ENCODE results near the gene TNIP1. TPM values are rescaled to one million over a fixed set of nuclear protein-coding genes. Genes with fewer than 3 reads are reported as not detected.
A peak's percentile ranks its signal among the peaks of the same experiment; 100 is the strongest.

The TNIP1 gene
- total RNA-seq, 1 experiment from 2014 or later, result 122 TPM

- H3K27ac ChIP-seq, result no peak overlapping the region
- H3K4me3 ChIP-seq, result no peak overlapping the region
- no peak overlapping the region for H2AFZ ChIP-seq
- BruUV-seq (replicated peaks), result no TSS peak
- H4K20me1 ChIP-seq (ENCODE audit: insufficient read depth), result no peaks in the 10 kb centered on the region
- no peaks in the 10 kb centered on the region for H3K9me3 ChIP-seq (ENCODE audit: insufficient read depth, low read depth)
- CTCF ChIA-PET, result no interaction called here
- no peaks in the 10 kb centered on the region for H3K9me2 ChIP-seq (ENCODE audit: insufficient read depth)
- no peaks in the 10 kb centered on the region; the same call in 1 of the 2 replicates for H3K79me2 ChIP-seq (ENCODE audit: low read depth)
- H3K4me1 ChIP-seq (replicated peaks; ENCODE audit: insufficient read depth), result peaks cover 11% of the 10 kb centered on the region
- no peak overlapping the region for H3K4me2 ChIP-seq
- no peaks in the 10 kb centered on the region for H3K27me3 ChIP-seq (ENCODE audit: insufficient read depth, low read depth)
- intact Hi-C loops (cut with micrococcal nuclease; ENCODE audit: unreplicated experiment), result no loop called here
- peak in 1 of 2 experiments; percentile 58 for DNase-seq
- 0 out of 2 replicates have a peak, but pooled peaks cover 10% of the 10 kb centered on the region for H3K36me3 ChIP-seq (ENCODE audit: low read depth)
- POLR2A ChIA-PET (ENCODE audit: unreplicated experiment), result no interaction called here
- peaks cover 18% of the 10 kb centered on the region; the same call in 1 of the 2 replicates for H3F3A ChIP-seq (ENCODE audit: insufficient read depth, low read depth)
- no peak for TF ChIP-seq EZH2 (IDR thresholded peaks at IDR 0.05; ENCODE audit: low read depth)
- TF ChIP-seq, protein P1, sequence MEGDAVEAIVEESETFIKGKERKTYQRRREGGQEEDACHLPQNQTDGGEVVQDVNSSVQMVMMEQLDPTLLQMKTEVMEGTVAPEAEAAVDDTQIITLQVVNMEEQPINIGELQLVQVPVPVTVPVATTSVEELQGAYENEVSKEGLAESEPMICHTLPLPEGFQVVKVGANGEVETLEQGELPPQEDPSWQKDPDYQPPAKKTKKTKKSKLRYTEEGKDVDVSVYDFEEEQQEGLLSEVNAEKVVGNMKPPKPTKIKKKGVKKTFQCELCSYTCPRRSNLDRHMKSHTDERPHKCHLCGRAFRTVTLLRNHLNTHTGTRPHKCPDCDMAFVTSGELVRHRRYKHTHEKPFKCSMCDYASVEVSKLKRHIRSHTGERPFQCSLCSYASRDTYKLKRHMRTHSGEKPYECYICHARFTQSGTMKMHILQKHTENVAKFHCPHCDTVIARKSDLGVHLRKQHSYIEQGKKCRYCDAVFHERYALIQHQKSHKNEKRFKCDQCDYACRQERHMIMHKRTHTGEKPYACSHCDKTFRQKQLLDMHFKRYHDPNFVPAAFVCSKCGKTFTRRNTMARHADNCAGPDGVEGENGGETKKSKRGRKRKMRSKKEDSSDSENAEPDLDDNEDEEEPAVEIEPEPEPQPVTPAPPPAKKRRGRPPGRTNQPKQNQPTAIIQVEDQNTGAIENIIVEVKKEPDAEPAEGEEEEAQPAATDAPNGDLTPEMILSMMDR (conservative IDR thresholded peaks at IDR 0.05), result no peak
Observed at GRCh38 chr5:151034422-151035379, 46.1 kb downstream of the TNIP1 start.

GRCh38 chr5:151033217-151033934 lies 47.5 kb downstream of the TNIP1 start:
- Histone ChIP-seq H3K4me1 (replicated peaks; ENCODE audit: insufficient read depth) (no peaks in the 10 kb centered on the region), H3K27me3 (ENCODE audit: insufficient read depth, low read depth) (no peaks in the 10 kb centered on the region), H3K27ac (no peak overlapping the region), H3K9me2 (ENCODE audit: insufficient read depth) (no peaks in the 10 kb centered on the region), H2AFZ (no peak overlapping the region), H3K79me2 (ENCODE audit: low read depth) (no peaks in the 10 kb centered on the region), H3K36me3 (ENCODE audit: low read depth) (0 out of 2 replicates have a peak, but pooled peaks cover 10% of the 10 kb centered on the region), H3K4me2 (no peak overlapping the region), H3K4me3 (no peak overlapping the region), H4K20me1 (ENCODE audit: insufficient read depth) (no peaks in the 10 kb centered on the region), H3K9me3 (ENCODE audit: insufficient read depth, low read depth) (no peaks in the 10 kb centered on the region), H3F3A (ENCODE audit: insufficient read depth, low read depth) (peaks cover 15% of the 10 kb centered on the region; the same call in 1 of the 2 replicates)
- ChIA-PET POLR2A (ENCODE audit: unreplicated experiment) (no interaction called here), CTCF (no interaction called here)
- no TSS peak for BruUV-seq (replicated peaks)
- DNase-seq, result no peak
- TF ChIP-seq, protein P1 (conservative IDR thresholded peaks at IDR 0.05), result no peak
- TF ChIP-seq EZH2 (IDR thresholded peaks at IDR 0.05; ENCODE audit: low read depth), result no peak
- intact Hi-C loops (cut with micrococcal nuclease; ENCODE audit: unreplicated experiment), result no loop called here

GRCh38 chr5:151031554-151031953 lies 49.3 kb downstream of the TNIP1 start:
- POLR2A ChIA-PET (ENCODE audit: unreplicated experiment), result interaction anchor here (0.6 kb wide), 1 partner anchor 59 kb away, joined by 3 read pairs; no protein-coding TSS in a partner anchor
- intact Hi-C loops (cut with micrococcal nuclease; ENCODE audit: unreplicated experiment), result no loop called here
- Histone ChIP-seq H3K4me1 (replicated peaks; ENCODE audit: insufficient read depth) (no peaks in the 10 kb centered on the region), H3F3A (ENCODE audit: insufficient read depth, low read depth) (peaks cover 10% of the 10 kb centered on the region; the same call in 1 of the 2 replicates), H3K9me2 (ENCODE audit: insufficient read depth) (no peaks in the 10 kb centered on the region), H3K27ac (no peak overlapping the region), H3K79me2 (ENCODE audit: low read depth) (no peaks in the 10 kb centered on the region), H3K4me2 (no peak overlapping the region), H2AFZ (no peak overlapping the region), H3K9me3 (ENCODE audit: insufficient read depth, low read depth) (no peaks in the 10 kb centered on the region), H4K20me1 (ENCODE audit: insufficient read depth) (no peaks in the 10 kb centered on the region), H3K27me3 (ENCODE audit: insufficient read depth, low read depth) (no peaks in the 10 kb centered on the region), H3K36me3 (ENCODE audit: low read depth) (0 out of 2 replicates have a peak, but pooled peaks cover 4% of the 10 kb centered on the region), H3K4me3 (no peak overlapping the region)
- CTCF ChIA-PET, result interaction anchor here (0.8 kb wide), 1 partner anchor 20 kb away, joined by 3 read pairs; no protein-coding TSS in a partner anchor
- BruUV-seq (replicated peaks), result no TSS peak
- DNase-seq, result no peak
- TF ChIP-seq EZH2 (IDR thresholded peaks at IDR 0.05; ENCODE audit: low read depth), result no peak
- TF ChIP-seq, protein P1 (conservative IDR thresholded peaks at IDR 0.05), result no peak
